SK-N-SH (cell line): ENCODE results near the gene ABLIM1. TPM values are rescaled to one million over a fixed set of nuclear protein-coding genes. Genes with fewer than 3 reads are reported as not detected.

Experiments used
- CTCF ChIA-PET: fragments of 300-600, 350-600 bp; formaldehyde crosslinking; extraction: SDS; loops from one replicate; lab custom pipeline; 2021; lab: Yijun Ruan, JAX
- POLR2A ChIA-PET: fragments of 350-600 bp; sonication (Branson Sonifier 250); formaldehyde crosslinking; extraction: SDS; loops from one replicate; lab custom pipeline; 2020; ENCODE audit warnings: antibody characterized with exemption, inconsistent platforms; lab: Yijun Ruan, JAX
- DNase-seq: peaks from one replicate; pipeline ENCODE4 v3.0.0; 2012
- H2AFZ ChIP-seq: fragments of 200-600 bp; sonication (generic); 2 replicates; pipeline ENCODE4 v1.8.1; 2016; ENCODE audit warnings: antibody characterized with exemption, mild to moderate bottlenecking, low read depth
- H3F3A ChIP-seq: fragments of 200-600 bp; sonication (generic); replicated peaks from 2 replicates; pipeline ENCODE3; 2016; ENCODE audit warnings: antibody characterized with exemption, mild to moderate bottlenecking; ENCODE audit not compliant: insufficient read depth
- H3K27ac ChIP-seq, 2 experiments: fragments of 200-500 bp in 1 of 2; fragments of 200-600 bp in 1 of 2; sonication (Bioruptor generic) in 1 of 2; sonication (generic), shearing (Covaris generic) in 1 of 2; 2 replicates each; pipeline versions ENCODE4 v1.5.1 to v1.6.1; 2014 to 2016; ENCODE audit warnings: low read depth in 2 of 2, inconsistent platforms in 1 of 2, low read length in 1 of 2, mild to moderate bottlenecking in 1 of 2, mixed read lengths in 1 of 2
- H3K27me3 ChIP-seq: fragments of 200-600 bp; sonication (generic), shearing (Covaris generic); 2 replicates; pipeline ENCODE4 v1.6.1; 2016; ENCODE audit warnings: mixed run types; ENCODE audit not compliant: insufficient read depth
- H3K36me3 ChIP-seq, 2 experiments: fragments of 200-500 bp in 1 of 2; fragments of 200-600 bp in 1 of 2; sonication (Bioruptor generic) in 1 of 2; sonication (generic) in 1 of 2; replicated peaks in 1 of 2; 2 replicates each; pipeline versions ENCODE3 to v1.5.1; 2014 to 2016; ENCODE audit warnings: low read length in 1 of 2, mild to moderate bottlenecking in 1 of 2; ENCODE audit not compliant: insufficient read depth in 2 of 2, control insufficient read depth in 1 of 2
- H3K4me1 ChIP-seq, 2 experiments: fragments of 200-500 bp in 1 of 2; fragments of 200-600 bp in 1 of 2; sonication (Bioruptor generic) in 1 of 2; sonication (generic), shearing (Covaris generic) in 1 of 2; 2 replicates each; pipeline versions ENCODE4 v1.5.1 to v1.6.1; 2014 to 2016; ENCODE audit warnings: low read depth in 1 of 2, low read length in 1 of 2, mixed run types in 1 of 2; ENCODE audit not compliant: insufficient read depth in 2 of 2, control insufficient read depth in 1 of 2
- H3K4me2 ChIP-seq: fragments of 200-600 bp; sonication (generic), shearing (Covaris generic); 2 replicates; pipeline ENCODE4 v1.6.1; 2017; ENCODE audit warnings: mixed run types
- H3K4me3 ChIP-seq, 2 experiments: fragments of 200-500 bp in 1 of 2; fragments of 200-600 bp in 1 of 2; sonication (Bioruptor generic) in 1 of 2; sonication (generic), shearing (Covaris generic) in 1 of 2; 2 replicates each; pipeline versions ENCODE4 v1.5.1 to v1.8.1; 2014 to 2016; ENCODE audit warnings: low read depth in 2 of 2, inconsistent platforms in 1 of 2, low read length in 1 of 2, mild to moderate bottlenecking in 1 of 2, mixed read lengths in 1 of 2, moderate library complexity in 1 of 2
- H3K79me2 ChIP-seq: fragments of 200-600 bp; sonication (generic); 2 replicates; pipeline ENCODE4 v1.8.1; 2017; ENCODE audit warnings: mild to moderate bottlenecking; ENCODE audit not compliant: insufficient read depth
- H3K9ac ChIP-seq: fragments of 200-600 bp; sonication (generic); 2 replicates; pipeline ENCODE4 v1.6.1; 2017; ENCODE audit warnings: mixed run types
- H3K9me2 ChIP-seq: fragments of 200-600 bp; sonication (generic); 2 replicates; pipeline ENCODE4 v1.6.1; 2017; ENCODE audit warnings: mixed run types
- H3K9me3 ChIP-seq: fragments of 200-600 bp; sonication (generic); 2 replicates; pipeline ENCODE4 v1.6.1; 2017; ENCODE audit warnings: mixed run types, mild to moderate bottlenecking, moderate library complexity
- H4K20me1 ChIP-seq: fragments of 200-600 bp; sonication (generic); 2 replicates; pipeline ENCODE4 v1.6.1; 2017; ENCODE audit warnings: mild to moderate bottlenecking, mixed run types; ENCODE audit not compliant: insufficient read depth
- CHD2 ChIP-seq: fragments of 150-350 bp; IDR thresholded peaks from 2 replicates; pipeline ENCODE4 v1.6.1; 2018; ENCODE audit warnings: low read length; ENCODE audit not compliant: partially characterized antibody
- FOXJ3 ChIP-seq: sonication (generic); formaldehyde crosslinking; IDR thresholded peaks from 2 replicates; pipeline ENCODE4 v1.5.1; 2020; ENCODE audit warnings: mild to moderate bottlenecking, missing genetic modification reagents
- FOXM1 ChIP-seq: IDR thresholded peaks from 2 replicates; pipeline ENCODE4 v1.4.0; 2012; ENCODE audit warnings: low read depth, mild to moderate bottlenecking
- GABPA ChIP-seq: IDR thresholded peaks from 2 replicates; pipeline ENCODE4 v1.4.0; 2012; ENCODE audit warnings: low read depth, mild to moderate bottlenecking
- IRF3 ChIP-seq: fragments of 150-350 bp; IDR thresholded peaks from 2 replicates; pipeline ENCODE4 v1.6.1; 2016; ENCODE audit warnings: mild to moderate bottlenecking, low read depth, low read length
- NRF1 ChIP-seq: IDR thresholded peaks from 2 replicates; pipeline ENCODE4 v1.6.1; 2012; ENCODE audit warnings: low read depth, mild to moderate bottlenecking, low read length
- RAD21 ChIP-seq: IDR thresholded peaks from 2 replicates; pipeline ENCODE4 v1.6.1; 2012; ENCODE audit warnings: mild to moderate bottlenecking, low read length
- RFX5 ChIP-seq: IDR thresholded peaks from 2 replicates; pipeline ENCODE4 v1.6.1; 2012; ENCODE audit warnings: mild to moderate bottlenecking, improper control_type of control experiment, low read length
- RXRA ChIP-seq: IDR thresholded peaks from 2 replicates; pipeline ENCODE4 v1.4.0; 2012; ENCODE audit warnings: low read depth, mild to moderate bottlenecking, borderline replicate concordance
- TEAD4 ChIP-seq: IDR thresholded peaks from 2 replicates; pipeline ENCODE4 v1.4.0; 2012; ENCODE audit warnings: mild to moderate bottlenecking, borderline replicate concordance; ENCODE audit not compliant: insufficient read depth
- WGBS: methylation state at CpG from one replicate; pipeline ENCODE4 v1.1.6; 2017; ENCODE audit warnings: low lambda C conversion rate; 5-methylcytosine and 5-hydroxymethylcytosine counted together
- polyA plus RNA-seq, 3 experiments: library from polyadenylated mRNA; depleted of rRNA; stranded (reverse); fragments of >200 nt; gene quantifications; 2 replicates each; pipeline ENCODE4 v1.2.3, GENCODE V29; 2012
- TF ChIP-seq, protein P1 (sequence below): IDR thresholded peaks from 2 replicates; pipeline ENCODE4 v1.6.1; 2012; ENCODE audit warnings: mild to moderate bottlenecking, low read depth, low read length, moderate library complexity
- TF ChIP-seq, protein P2 (sequence below): IDR thresholded peaks from 2 replicates; pipeline ENCODE4 v1.4.0; 2012; ENCODE audit warnings: low read depth, borderline replicate concordance

ABLIM1 gene
- polyA plus RNA-seq, 1 of the 3 experiments (the other 2 are of a cell fraction), result 16.1 TPM

GRCh38 chr10:114399576-114399975 is 258.5 kb downstream of the ABLIM1 start:
- POLR2A ChIA-PET, result no interaction called here
- TF ChIP-seq, protein P1, sequence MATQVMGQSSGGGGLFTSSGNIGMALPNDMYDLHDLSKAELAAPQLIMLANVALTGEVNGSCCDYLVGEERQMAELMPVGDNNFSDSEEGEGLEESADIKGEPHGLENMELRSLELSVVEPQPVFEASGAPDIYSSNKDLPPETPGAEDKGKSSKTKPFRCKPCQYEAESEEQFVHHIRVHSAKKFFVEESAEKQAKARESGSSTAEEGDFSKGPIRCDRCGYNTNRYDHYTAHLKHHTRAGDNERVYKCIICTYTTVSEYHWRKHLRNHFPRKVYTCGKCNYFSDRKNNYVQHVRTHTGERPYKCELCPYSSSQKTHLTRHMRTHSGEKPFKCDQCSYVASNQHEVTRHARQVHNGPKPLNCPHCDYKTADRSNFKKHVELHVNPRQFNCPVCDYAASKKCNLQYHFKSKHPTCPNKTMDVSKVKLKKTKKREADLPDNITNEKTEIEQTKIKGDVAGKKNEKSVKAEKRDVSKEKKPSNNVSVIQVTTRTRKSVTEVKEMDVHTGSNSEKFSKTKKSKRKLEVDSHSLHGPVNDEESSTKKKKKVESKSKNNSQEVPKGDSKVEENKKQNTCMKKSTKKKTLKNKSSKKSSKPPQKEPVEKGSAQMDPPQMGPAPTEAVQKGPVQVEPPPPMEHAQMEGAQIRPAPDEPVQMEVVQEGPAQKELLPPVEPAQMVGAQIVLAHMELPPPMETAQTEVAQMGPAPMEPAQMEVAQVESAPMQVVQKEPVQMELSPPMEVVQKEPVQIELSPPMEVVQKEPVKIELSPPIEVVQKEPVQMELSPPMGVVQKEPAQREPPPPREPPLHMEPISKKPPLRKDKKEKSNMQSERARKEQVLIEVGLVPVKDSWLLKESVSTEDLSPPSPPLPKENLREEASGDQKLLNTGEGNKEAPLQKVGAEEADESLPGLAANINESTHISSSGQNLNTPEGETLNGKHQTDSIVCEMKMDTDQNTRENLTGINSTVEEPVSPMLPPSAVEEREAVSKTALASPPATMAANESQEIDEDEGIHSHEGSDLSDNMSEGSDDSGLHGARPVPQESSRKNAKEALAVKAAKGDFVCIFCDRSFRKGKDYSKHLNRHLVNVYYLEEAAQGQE, result no peak
- TF ChIP-seq GABPA, result no peak
- TF ChIP-seq FOXJ3 (CRISPR knock-in tag), result no peak
- TF ChIP-seq RAD21, result no peak
- TF ChIP-seq FOXM1, result no peak
- no peak for TF ChIP-seq TEAD4
- no peak for TF ChIP-seq IRF3
- no peak for TF ChIP-seq RXRA
- TF ChIP-seq NRF1, result no peak
- TF ChIP-seq CHD2, result no peak
- TF ChIP-seq, protein P2, sequence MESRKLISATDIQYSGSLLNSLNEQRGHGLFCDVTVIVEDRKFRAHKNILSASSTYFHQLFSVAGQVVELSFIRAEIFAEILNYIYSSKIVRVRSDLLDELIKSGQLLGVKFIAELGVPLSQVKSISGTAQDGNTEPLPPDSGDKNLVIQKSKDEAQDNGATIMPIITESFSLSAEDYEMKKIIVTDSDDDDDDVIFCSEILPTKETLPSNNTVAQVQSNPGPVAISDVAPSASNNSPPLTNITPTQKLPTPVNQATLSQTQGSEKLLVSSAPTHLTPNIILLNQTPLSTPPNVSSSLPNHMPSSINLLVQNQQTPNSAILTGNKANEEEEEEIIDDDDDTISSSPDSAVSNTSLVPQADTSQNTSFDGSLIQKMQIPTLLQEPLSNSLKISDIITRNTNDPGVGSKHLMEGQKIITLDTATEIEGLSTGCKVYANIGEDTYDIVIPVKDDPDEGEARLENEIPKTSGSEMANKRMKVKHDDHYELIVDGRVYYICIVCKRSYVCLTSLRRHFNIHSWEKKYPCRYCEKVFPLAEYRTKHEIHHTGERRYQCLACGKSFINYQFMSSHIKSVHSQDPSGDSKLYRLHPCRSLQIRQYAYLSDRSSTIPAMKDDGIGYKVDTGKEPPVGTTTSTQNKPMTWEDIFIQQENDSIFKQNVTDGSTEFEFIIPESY, result no peak
- no peak for TF ChIP-seq RFX5

More at GRCh38 chr10:114399576-114399975, 258.5 kb downstream of the ABLIM1 start:
- H2AFZ ChIP-seq, result no peak overlapping the region
- H3K9me2 ChIP-seq, result no peaks in the 10 kb centered on the region
- no peak overlapping the region for H3K9ac ChIP-seq
- H4K20me1 ChIP-seq, result no peaks in the 10 kb centered on the region
- peaks cover 46% of the 10 kb centered on the region; the same call in 1 of the 2 replicates for H3K27me3 ChIP-seq
- no peaks in the 10 kb centered on the region for H3K9me3 ChIP-seq
- no peak overlapping the region for H3K27ac ChIP-seq
- H3K4me2 ChIP-seq, result no peak overlapping the region
- no peak overlapping the region for H3K4me3 ChIP-seq
- CTCF ChIA-PET, result interaction anchor here (2.6 kb wide), 1 partner anchor 96 kb away, joined by 13 read pairs; no protein-coding TSS in a partner anchor
- H3F3A ChIP-seq, result no peaks in the 10 kb centered on the region
- no peak for DNase-seq
- H3K36me3 ChIP-seq, result no peaks in the 10 kb centered on the region
- 70% methylated on average over 6 of the region's 6 CpGs for WGBS
- H3K4me1 ChIP-seq, result peaks cover 0 to 7% of the 10 kb centered on the region in 2 experiments; a peak in 1 of 4 replicates
- no peaks in the 10 kb centered on the region for H3K79me2 ChIP-seq
